HEK293 (cell line): ENCODE results near the gene SEC22C.

ENCODE experiments used
- CTCF ChIP-seq: fragments of 450-650 bp; formaldehyde crosslinking; IDR thresholded peaks from 2 replicates; pipeline ENCODE4 v1.5.1; 2016; ENCODE audit warnings: missing biosample characterization, missing genetic modification characterization
- EGR2 ChIP-seq: fragments of 450-650 bp; formaldehyde crosslinking; IDR thresholded peaks from 2 replicates; pipeline ENCODE4 v1.5.1; 2016; ENCODE audit warnings: low read depth, missing biosample characterization, missing genetic modification characterization
- MEIS1 ChIP-seq: sonication (generic); formaldehyde crosslinking; IDR thresholded peaks from 2 replicates; pipeline ENCODE4 v1.8.1; 2022; ENCODE audit warnings: missing genetic modification reagents, mild to moderate bottlenecking, borderline replicate concordance
- MZF1 ChIP-seq: fragments of 450-650 bp; formaldehyde crosslinking; IDR thresholded peaks from 2 replicates; pipeline ENCODE4 v1.5.1; 2017; ENCODE audit warnings: missing biosample characterization, missing genetic modification characterization, borderline replicate concordance
- SP2 ChIP-seq: fragments of 450-650 bp; formaldehyde crosslinking; IDR thresholded peaks from 2 replicates; pipeline ENCODE4 v1.5.1; 2016; ENCODE audit warnings: missing biosample characterization, missing genetic modification characterization
- YY1 ChIP-seq: fragments of 450-650 bp; formaldehyde crosslinking; IDR thresholded peaks from 2 replicates; pipeline ENCODE4 v1.5.1; 2018; ENCODE audit warnings: missing biosample characterization, missing genetic modification characterization
- ZEB2 ChIP-seq: fragments of 450-650 bp; formaldehyde crosslinking; IDR thresholded peaks from 2 replicates; pipeline ENCODE4 v1.5.1; 2016; ENCODE audit warnings: missing biosample characterization, missing genetic modification characterization
- ZFP41 ChIP-seq: fragments of 450-650 bp; formaldehyde crosslinking; IDR thresholded peaks from 2 replicates; pipeline ENCODE4 v1.5.1; 2016; ENCODE audit warnings: missing biosample characterization, missing genetic modification characterization, borderline replicate concordance
- ZNF391 ChIP-seq: fragments of 450-650 bp; formaldehyde crosslinking; IDR thresholded peaks from 2 replicates; pipeline ENCODE4 v1.5.1; 2016; ENCODE audit warnings: low read depth, missing biosample characterization, missing genetic modification characterization, borderline replicate concordance
- ZNF449 ChIP-seq: fragments of 450-650 bp; formaldehyde crosslinking; IDR thresholded peaks from 2 replicates; pipeline ENCODE4 v1.5.1; 2017; ENCODE audit warnings: missing biosample characterization, mild to moderate bottlenecking, missing genetic modification characterization, moderate library complexity
- ZNF510 ChIP-seq: fragments of 450-650 bp; formaldehyde crosslinking; IDR thresholded peaks from 2 replicates; pipeline ENCODE4 v1.5.1; 2018; ENCODE audit warnings: mild to moderate bottlenecking, missing genetic modification characterization, missing biosample characterization; ENCODE audit not compliant: insufficient replicate concordance
- ZNF580 ChIP-seq: fragments of 450-650 bp; formaldehyde crosslinking; IDR thresholded peaks from 2 replicates; pipeline ENCODE4 v1.5.1; 2016; ENCODE audit warnings: missing biosample characterization, missing genetic modification characterization
- ZNF785 ChIP-seq: fragments of 450-650 bp; formaldehyde crosslinking; IDR thresholded peaks from 2 replicates; pipeline ENCODE4 v1.5.1; 2016; ENCODE audit warnings: missing biosample characterization, missing genetic modification characterization
- TF ChIP-seq, protein P1 (sequence below): fragments of 450-650 bp; formaldehyde crosslinking; IDR thresholded peaks from 2 replicates; pipeline ENCODE4 v1.5.1; 2016; ENCODE audit warnings: missing biosample characterization, missing genetic modification characterization

- TF ChIP-seq ZNF580 (tag by site-specific recombination) (no peak), CTCF (tag by site-specific recombination) (no peak), ZNF785 (no peak), MEIS1 (CRISPR knock-in tag) (no peak), YY1 (tag by site-specific recombination) (no peak), SP2 (tag by site-specific recombination) (no peak), ZNF510 (tag by site-specific recombination) (no peak), ZNF391 (no peak), ZNF449 (tag by site-specific recombination) (no peak), ZEB2 (tag by site-specific recombination) (no peak), ZFP41 (no peak), MZF1 (tag by site-specific recombination) (no peak), EGR2 (no peak)
- TF ChIP-seq, protein P1, sequence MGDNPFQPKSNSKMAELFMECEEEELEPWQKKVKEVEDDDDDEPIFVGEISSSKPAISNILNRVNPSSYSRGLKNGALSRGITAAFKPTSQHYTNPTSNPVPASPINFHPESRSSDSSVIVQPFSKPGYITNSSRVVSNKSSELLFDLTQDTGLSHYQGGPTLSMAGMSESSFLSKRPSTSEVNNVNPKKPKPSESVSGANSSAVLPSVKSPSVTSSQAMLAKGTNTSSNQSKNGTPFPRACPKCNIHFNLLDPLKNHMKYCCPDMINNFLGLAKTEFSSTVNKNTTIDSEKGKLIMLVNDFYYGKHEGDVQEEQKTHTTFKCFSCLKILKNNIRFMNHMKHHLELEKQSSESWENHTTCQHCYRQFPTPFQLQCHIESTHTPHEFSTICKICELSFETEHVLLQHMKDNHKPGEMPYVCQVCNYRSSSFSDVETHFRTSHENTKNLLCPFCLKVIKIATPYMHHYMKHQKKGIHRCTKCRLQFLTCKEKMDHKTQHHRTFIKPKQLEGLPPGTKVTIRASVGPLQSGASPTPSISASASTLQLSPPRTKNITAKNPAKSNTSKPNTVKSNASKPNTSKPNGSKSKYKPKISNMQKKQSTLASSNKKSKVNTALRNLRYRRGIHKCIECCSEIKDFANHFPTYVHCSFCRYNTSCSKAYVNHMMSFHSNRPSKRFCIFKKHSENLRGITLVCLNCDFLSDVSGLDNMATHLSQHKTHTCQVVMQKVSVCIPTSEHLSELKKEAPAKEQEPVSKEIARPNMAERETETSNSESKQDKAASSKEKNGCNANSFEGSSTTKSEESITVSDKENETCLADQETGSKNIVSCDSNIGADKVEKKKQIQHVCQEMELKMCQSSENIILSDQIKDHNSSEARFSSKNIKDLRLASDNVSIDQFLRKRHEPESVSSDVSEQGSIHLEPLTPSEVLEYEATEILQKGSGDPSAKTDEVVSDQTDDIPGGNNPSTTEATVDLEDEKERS (tag by site-specific recombination) = no peak
Observed at GRCh38 chr3:42509111-42509510, 72.7 kb downstream of the SEC22C start.
